ENCODE measurements around the gene SRCIN1.

- no peak for TF ChIP-seq EP300 (IDR thresholded peaks at IDR 0.05)
- TF ChIP-seq, protein P1, sequence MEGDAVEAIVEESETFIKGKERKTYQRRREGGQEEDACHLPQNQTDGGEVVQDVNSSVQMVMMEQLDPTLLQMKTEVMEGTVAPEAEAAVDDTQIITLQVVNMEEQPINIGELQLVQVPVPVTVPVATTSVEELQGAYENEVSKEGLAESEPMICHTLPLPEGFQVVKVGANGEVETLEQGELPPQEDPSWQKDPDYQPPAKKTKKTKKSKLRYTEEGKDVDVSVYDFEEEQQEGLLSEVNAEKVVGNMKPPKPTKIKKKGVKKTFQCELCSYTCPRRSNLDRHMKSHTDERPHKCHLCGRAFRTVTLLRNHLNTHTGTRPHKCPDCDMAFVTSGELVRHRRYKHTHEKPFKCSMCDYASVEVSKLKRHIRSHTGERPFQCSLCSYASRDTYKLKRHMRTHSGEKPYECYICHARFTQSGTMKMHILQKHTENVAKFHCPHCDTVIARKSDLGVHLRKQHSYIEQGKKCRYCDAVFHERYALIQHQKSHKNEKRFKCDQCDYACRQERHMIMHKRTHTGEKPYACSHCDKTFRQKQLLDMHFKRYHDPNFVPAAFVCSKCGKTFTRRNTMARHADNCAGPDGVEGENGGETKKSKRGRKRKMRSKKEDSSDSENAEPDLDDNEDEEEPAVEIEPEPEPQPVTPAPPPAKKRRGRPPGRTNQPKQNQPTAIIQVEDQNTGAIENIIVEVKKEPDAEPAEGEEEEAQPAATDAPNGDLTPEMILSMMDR (IDR thresholded peaks at IDR 0.05) = no peak
Observed at GRCh38 chr17:38542286-38542685, 63.5 kb downstream of the SRCIN1 start.
